Measurements from ENCODE around the gene EGFL6. TPM values are rescaled to one million over a fixed set of nuclear protein-coding genes. Genes with fewer than 3 reads are reported as not detected.
A peak's percentile ranks its signal among the peaks of the same experiment; 100 is the strongest.
"Not testable (repeated sequence)": the region's sequence is repeated elsewhere in the genome, so short reads cannot be mapped to it uniquely, and the experiment has no call there.

Gene EGFL6
- total RNA-seq, 2 experiments from 2014 or later: 0.19 to 0.21 TPM

DNA sequence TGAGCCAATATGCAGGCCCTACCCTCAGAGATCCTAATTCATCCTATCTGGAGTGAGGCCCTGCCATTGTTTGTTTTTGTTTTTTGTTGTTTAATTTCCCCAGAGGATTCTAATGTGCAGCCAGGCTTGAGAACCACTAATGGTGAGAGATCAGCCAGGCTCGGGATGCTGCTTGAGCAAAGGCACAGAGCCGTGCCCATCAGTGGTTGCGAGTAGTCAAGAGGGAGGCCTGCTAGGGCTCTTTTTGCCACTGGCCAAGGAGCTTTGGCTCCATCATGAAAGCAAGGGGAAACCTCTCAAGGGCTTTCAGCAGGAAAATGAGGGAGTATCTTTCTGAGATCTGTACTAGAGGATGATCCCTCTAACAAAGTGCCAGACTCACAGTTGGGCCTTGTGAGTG, 86.3 kb downstream of the EGFL6 start:
- Mint-ChIP-seq H3K36me3 (ENCODE audit: low read depth) (peaks cover 4% of the 10 kb centered on the region), H3K27me3 (no peaks in the 10 kb centered on the region), H3K9me3 (ENCODE audit: low read depth) (no peaks in the 10 kb centered on the region), H3K4me3 (no peak overlapping the region), H3K27ac (no peak overlapping the region), H3K4me1 (peaks cover 17% of the 10 kb centered on the region)
- DNase-seq (no peak), ATAC-seq (no peak)
- intact Hi-C loops (cut with DNase I, micrococcal nuclease): loop anchor here in 1 of 2 experiments (10.0 kb wide), 2 partner anchors 249 to 1679 kb away; partner anchors contain the start of gene PIGA
- ChIA-PET POLR2A (no interaction called here), CTCF (interaction anchor here (0.9 to 1.2 kb wide), 2 partner anchors 96 to 148 kb away, joined by 3 read pairs; no protein-coding TSS in a partner anchor)

- no peaks in the 10 kb centered on the region for H3K27me3 Mint-ChIP-seq
- intact Hi-C loops (cut with DNase I, micrococcal nuclease): loop anchor here (1.0 to 10.0 kb wide), 7 partner anchors 30 to 1676 kb away; partner anchors contain the start of genes PIGA (in 1 of the 2) and RAB9A (in 1 of the 2)
- no peak overlapping the region for H3K4me3 Mint-ChIP-seq
- no peak for ATAC-seq
- peaks cover 36% of the 10 kb centered on the region for H3K4me1 Mint-ChIP-seq
- H3K9me3 Mint-ChIP-seq (ENCODE audit: low read depth): no peaks in the 10 kb centered on the region
- ChIA-PET CTCF (interaction anchor here (0.8 to 1.6 kb wide), 4 partner anchors 11 to 83 kb away, joined by 3 to 5 read pairs (median 3); partner anchors contain the start of gene RAB9A), POLR2A (no interaction called here)
- no peak for DNase-seq
- H3K36me3 Mint-ChIP-seq (ENCODE audit: low read depth): peaks cover 4% of the 10 kb centered on the region
- H3K27ac Mint-ChIP-seq: no peak overlapping the region
Observed at GRCh38 chrX:13658602-13659001, 89.2 kb downstream of the EGFL6 start.

GRCh38 chrX:13659063-13659462, 89.7 kb downstream of the EGFL6 start:
- ATAC-seq (no peak), DNase-seq (no peak)
- H3K27me3 Mint-ChIP-seq: no peaks in the 10 kb centered on the region
- H3K36me3 Mint-ChIP-seq (ENCODE audit: low read depth): peaks cover 8% of the 10 kb centered on the region
- ChIA-PET CTCF (interaction anchor here (0.6 to 1.6 kb wide), 6 partner anchors 11 to 90 kb away, joined by 3 to 5 read pairs (median 3); partner anchors contain the start of gene RAB9A), POLR2A (no interaction called here)
- no peak overlapping the region for H3K27ac Mint-ChIP-seq
- intact Hi-C loops (cut with DNase I, micrococcal nuclease): loop anchor here (2.0 to 10.0 kb wide), 5 partner anchors 30 to 1676 kb away; partner anchors contain the start of genes PIGA (in 1 of the 2) and RAB9A (in 1 of the 2)
- H3K4me3 Mint-ChIP-seq: no peak overlapping the region
- no peaks in the 10 kb centered on the region for H3K9me3 Mint-ChIP-seq (ENCODE audit: low read depth)
- H3K4me1 Mint-ChIP-seq: peaks cover 36% of the 10 kb centered on the region

- H3K27me3 Mint-ChIP-seq: no peaks in the 10 kb centered on the region
- DNase-seq (peak; percentile 18), ATAC-seq (peak; percentile 87)
- H3K4me3 Mint-ChIP-seq: peak overlapping the region; percentile 43
- peak overlapping the region; percentile 51 for H3K27ac Mint-ChIP-seq
- ChIA-PET CTCF (interaction anchor here (0.6 to 1.1 kb wide), 5 partner anchors 85 to 1828 kb away, joined by 3 to 5 read pairs (median 3); no protein-coding TSS in a partner anchor), POLR2A (interaction anchor here (1.1 to 1.2 kb wide), 2 partner anchors 26 to 29 kb away, joined by 3 read pairs; no protein-coding TSS in a partner anchor)
- intact Hi-C loops (cut with DNase I, micrococcal nuclease): loop anchor here in 1 of 2 experiments (1.0 kb wide), 1 partner anchor 7 kb away; no protein-coding TSS in a partner anchor
- peaks cover 12% of the 10 kb centered on the region for H3K36me3 Mint-ChIP-seq (ENCODE audit: low read depth)
- H3K4me1 Mint-ChIP-seq: peaks cover 26% of the 10 kb centered on the region
- H3K9me3 Mint-ChIP-seq (ENCODE audit: low read depth): no peaks in the 10 kb centered on the region
Observed at GRCh38 chrX:13661735-13662288, 92.4 kb downstream of the EGFL6 start.

- Mint-ChIP-seq H3K9me3 (ENCODE audit: low read depth) (no peaks in the 10 kb centered on the region), H3K4me3 (peak overlapping the region; percentile 43), H3K4me1 (peaks cover 26% of the 10 kb centered on the region), H3K27ac (peak overlapping the region; percentile 51), H3K36me3 (ENCODE audit: low read depth) (peaks cover 12% of the 10 kb centered on the region), H3K27me3 (no peaks in the 10 kb centered on the region)
- no peak for DNase-seq
- ATAC-seq: peak; percentile 24
- intact Hi-C loops (cut with DNase I, micrococcal nuclease): no loop called here
- CTCF ChIA-PET: interaction anchor here (0.6 to 1.1 kb wide), 6 partner anchors 54 to 570 kb away, joined by 3 to 5 read pairs (median 4); no protein-coding TSS in a partner anchor
- POLR2A ChIA-PET: interaction anchor here (1.1 to 1.2 kb wide), 2 partner anchors 26 to 28 kb away, joined by 3 read pairs; no protein-coding TSS in a partner anchor
Observed at GRCh38 chrX:13662355-13662791, 93.0 kb downstream of the EGFL6 start.

DNA sequence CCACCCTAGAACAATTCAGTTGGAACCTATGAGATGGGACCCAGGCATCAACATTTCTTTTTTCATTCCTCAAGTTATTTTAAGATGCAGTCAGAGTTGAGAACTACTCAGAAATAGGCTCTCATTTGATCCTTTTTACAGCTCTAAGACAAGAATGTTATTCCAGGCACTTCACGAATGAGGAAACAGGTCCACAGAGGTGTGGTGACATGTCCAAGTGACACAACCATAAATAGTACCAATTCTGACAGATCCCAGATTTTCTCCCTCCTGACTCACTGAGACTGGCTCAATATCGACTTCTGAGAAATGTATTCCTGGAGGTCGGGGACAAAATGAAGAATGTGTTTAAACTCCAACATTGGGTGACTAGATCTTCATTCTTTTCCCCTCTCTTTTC, 94.6 kb downstream of the EGFL6 start:
- no peak overlapping the region for H3K4me3 Mint-ChIP-seq
- H3K36me3 Mint-ChIP-seq (ENCODE audit: low read depth): peaks cover 12% of the 10 kb centered on the region
- intact Hi-C loops (cut with DNase I, micrococcal nuclease): no loop called here
- ChIA-PET POLR2A (no interaction called here), CTCF (no interaction called here)
- H3K9me3 Mint-ChIP-seq (ENCODE audit: low read depth): no peaks in the 10 kb centered on the region
- ATAC-seq: no peak
- no peak overlapping the region for H3K27ac Mint-ChIP-seq
- H3K4me1 Mint-ChIP-seq: peaks cover 22% of the 10 kb centered on the region
- H3K27me3 Mint-ChIP-seq: no peaks in the 10 kb centered on the region
- no peak for DNase-seq

GRCh38 chrX:13666836-13667235, 97.4 kb downstream of the EGFL6 start:
- Mint-ChIP-seq H3K4me3 (no peak overlapping the region), H3K36me3 (ENCODE audit: low read depth) (peaks cover 17% of the 10 kb centered on the region)

DNA sequence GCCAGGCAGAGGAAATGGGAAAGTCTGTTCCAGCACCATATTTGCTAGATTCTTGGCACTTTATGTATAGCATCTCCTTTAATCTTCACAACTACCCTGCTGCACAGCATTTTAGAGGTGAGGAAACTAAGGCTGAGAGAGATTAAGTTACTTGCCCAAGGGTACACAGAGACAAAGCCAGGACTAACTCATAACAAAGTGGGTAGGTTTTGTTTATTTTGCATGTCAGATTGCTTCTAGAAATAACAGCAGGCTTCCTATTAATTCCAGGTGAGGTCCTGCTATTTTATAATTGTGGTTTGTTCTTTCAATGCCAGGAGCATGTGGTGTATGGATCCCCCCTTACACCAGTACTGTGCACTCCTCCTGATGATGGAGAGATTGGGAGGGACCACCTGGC, 98.5 kb downstream of the EGFL6 start:
- DNase-seq (no peak), ATAC-seq (no peak)
- Mint-ChIP-seq H3K27ac (no peak overlapping the region), H3K4me3 (no peak overlapping the region), H3K36me3 (ENCODE audit: low read depth) (peaks cover 17% of the 10 kb centered on the region), H3K4me1 (peaks cover 14% of the 10 kb centered on the region), H3K9me3 (ENCODE audit: low read depth) (no peaks in the 10 kb centered on the region), H3K27me3 (no peaks in the 10 kb centered on the region)
- POLR2A ChIA-PET: no interaction called here
- intact Hi-C loops (cut with DNase I, micrococcal nuclease): loop anchor here in 1 of 2 experiments (2.0 kb wide), 1 partner anchor 67 kb away; the partner anchor contains the start of genes OFD1 and TRAPPC2
- CTCF ChIA-PET: no interaction called here

More at GRCh38 chrX:13666836-13667235, 97.4 kb downstream of the EGFL6 start:
- intact Hi-C loops (cut with DNase I, micrococcal nuclease): no loop called here
- no peaks in the 10 kb centered on the region for H3K9me3 Mint-ChIP-seq (ENCODE audit: low read depth)
- peaks cover 25% of the 10 kb centered on the region for H3K4me1 Mint-ChIP-seq
- H3K27me3 Mint-ChIP-seq: no peaks in the 10 kb centered on the region
- ATAC-seq (no peak), DNase-seq (no peak)
- no peak overlapping the region for H3K27ac Mint-ChIP-seq
- POLR2A ChIA-PET: no interaction called here
- CTCF ChIA-PET: no interaction called here

- peaks cover 11% of the 10 kb centered on the region for H3K4me1 Mint-ChIP-seq
- peak; percentile 76 for DNase-seq
- H3K9me3 Mint-ChIP-seq (ENCODE audit: low read depth): no peaks in the 10 kb centered on the region
- peak overlapping the region; percentile 93 for H3K27ac Mint-ChIP-seq
- ChIA-PET CTCF (interaction anchor here (0.7 to 1.6 kb wide), 6 partner anchors 10 to 82 kb away, joined by 3 to 8 read pairs (median 4); partner anchors contain the start of genes OFD1, RAB9A and TRAPPC2), POLR2A (interaction anchor here (0.6 to 1.5 kb wide), 6 partner anchors 18 to 360 kb away, joined by 3 to 9 read pairs (median 4); partner anchors contain the start of genes OFD1, RAB9A and TRAPPC2)
- H3K4me3 Mint-ChIP-seq: peak overlapping the region; percentile 51
- intact Hi-C loops (cut with DNase I, micrococcal nuclease): loop anchor here (1.0 to 2.0 kb wide), 6 partner anchors 8 to 66 kb away; partner anchors contain the start of genes OFD1 (in 2 of the 2), TRAPPC2 (in 2 of the 2) and TCEANC (in 1 of the 2)
- H3K36me3 Mint-ChIP-seq (ENCODE audit: low read depth): peaks cover 10% of the 10 kb centered on the region
- no peaks in the 10 kb centered on the region for H3K27me3 Mint-ChIP-seq
- ATAC-seq: peak; percentile 93
Observed at GRCh38 chrX:13669246-13669737, 99.9 kb downstream of the EGFL6 start.

- Mint-ChIP-seq H3K4me1 (peaks cover 11% of the 10 kb centered on the region), H3K4me3 (peak overlapping the region; percentile 51), H3K27ac (peak overlapping the region; percentile 93)
- POLR2A ChIA-PET: interaction anchor here (0.6 to 1.5 kb wide), 5 partner anchors 19 to 360 kb away, joined by 3 to 9 read pairs (median 5); partner anchors contain the start of genes OFD1, RAB9A and TRAPPC2
- CTCF ChIA-PET: interaction anchor here (0.6 to 1.6 kb wide), 6 partner anchors 11 to 384 kb away, joined by 3 to 8 read pairs (median 4); partner anchors contain the start of genes OFD1, RAB9A and TRAPPC2
- not testable (repeated sequence) for H3K9me3 Mint-ChIP-seq (ENCODE audit: low read depth); ATAC-seq; H3K27me3 Mint-ChIP-seq; H3K36me3 Mint-ChIP-seq (ENCODE audit: low read depth)
- intact Hi-C loops (cut with DNase I, micrococcal nuclease): loop anchor here (1.0 to 2.0 kb wide), 6 partner anchors 8 to 65 kb away; partner anchors contain the start of genes OFD1 (in 2 of the 2), TRAPPC2 (in 2 of the 2) and TCEANC (in 1 of the 2)
- DNase-seq: peak; percentile 19
Observed at GRCh38 chrX:13669755-13670154, 100.4 kb downstream of the EGFL6 start.

DNA sequence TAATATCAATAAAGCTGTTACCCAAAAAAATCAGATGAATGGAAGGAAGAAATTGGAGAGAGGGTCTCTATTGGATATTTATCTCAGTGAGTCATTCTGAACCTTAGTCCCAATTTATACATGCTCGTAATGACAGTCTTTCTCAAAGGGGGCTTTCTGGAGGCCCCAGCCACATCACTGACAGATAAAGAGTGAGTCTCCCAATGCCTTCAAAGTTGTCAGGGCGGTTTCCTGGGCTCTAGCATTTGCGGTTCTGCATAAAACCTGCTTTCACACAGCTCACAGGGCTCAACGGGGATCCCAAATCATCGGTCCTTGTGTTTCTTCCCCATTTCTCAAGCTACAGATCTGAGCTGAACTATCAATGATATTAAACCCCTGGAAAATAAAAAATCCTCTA, 100.8 kb downstream of the EGFL6 start:
- POLR2A ChIA-PET: interaction anchor here (0.6 to 1.5 kb wide), 2 partner anchors 19 to 71 kb away, joined by 5 to 6 read pairs; partner anchors contain the start of gene RAB9A
- no peak for ATAC-seq

More for the DNA sequence above, 100.8 kb downstream of the EGFL6 start:
- H3K4me3 Mint-ChIP-seq: no peak overlapping the region
- no peak for DNase-seq
- no peaks in the 10 kb centered on the region for H3K9me3 Mint-ChIP-seq (ENCODE audit: low read depth)
- CTCF ChIA-PET: interaction anchor here (0.6 to 1.6 kb wide), 6 partner anchors 11 to 751 kb away, joined by 3 to 8 read pairs (median 5); partner anchors contain the start of genes OFD1, RAB9A and TRAPPC2
- H3K27me3 Mint-ChIP-seq: no peaks in the 10 kb centered on the region
- H3K4me1 Mint-ChIP-seq: peaks cover 11% of the 10 kb centered on the region
- peaks cover 9% of the 10 kb centered on the region for H3K36me3 Mint-ChIP-seq (ENCODE audit: low read depth)
- intact Hi-C loops (cut with DNase I, micrococcal nuclease): no loop called here
- no peak overlapping the region for H3K27ac Mint-ChIP-seq

Measured in activated CD4-positive, alpha-beta T cell treated with anti-CD3 and anti-CD28 coated beads for 36 hours (primary cell).